Measurements from ENCODE around the gene TMEM109.

TMEM109 gene

GRCh38 chr11:60897496-60897895 is 16.5 kb upstream of the TMEM109 start:
- DNase-seq (ENCODE audit: low spot score): no peak
- no peak for TF ChIP-seq CTCF (IDR thresholded peaks at IDR 0.05; ENCODE audit: extremely low read depth, missing control alignments)

GRCh38 chr11:60899046-60899936 is 14.7 kb upstream of the TMEM109 start:
- no peak for DNase-seq (ENCODE audit: low spot score)
- peak; percentile 88 for TF ChIP-seq CTCF (IDR thresholded peaks at IDR 0.05; ENCODE audit: extremely low read depth, missing control alignments)

GRCh38 chr11:60899977-60900376 is 14.0 kb upstream of the TMEM109 start:
- no peak for DNase-seq (ENCODE audit: low spot score)
- TF ChIP-seq CTCF (IDR thresholded peaks at IDR 0.05; ENCODE audit: extremely low read depth, missing control alignments): no peak

- no peak for DNase-seq (ENCODE audit: low spot score)
- no peak for TF ChIP-seq CTCF (IDR thresholded peaks at IDR 0.05; ENCODE audit: extremely low read depth, missing control alignments)
Observed at GRCh38 chr11:60900673-60901404, 13.1 kb upstream of the TMEM109 start.

GRCh38 chr11:60902625-60903024 is 11.3 kb upstream of the TMEM109 start:
- DNase-seq (ENCODE audit: low spot score): no peak
- no peak for TF ChIP-seq CTCF (IDR thresholded peaks at IDR 0.05; ENCODE audit: extremely low read depth, missing control alignments)

GRCh38 chr11:60905047-60905446 is 8.9 kb upstream of the TMEM109 start:
- no peak for DNase-seq (ENCODE audit: low spot score)
- TF ChIP-seq CTCF (IDR thresholded peaks at IDR 0.05; ENCODE audit: extremely low read depth, missing control alignments): no peak

GRCh38 chr11:60905551-60906113 is 8.3 kb upstream of the TMEM109 start:
- no peak for TF ChIP-seq CTCF (IDR thresholded peaks at IDR 0.05; ENCODE audit: extremely low read depth, missing control alignments)
- DNase-seq (ENCODE audit: low spot score): no peak
